NCI-H2227 (cell line): Measurements from ENCODE around the gene PPP1R9B.

Source experiments
- DNase-seq: peaks from one replicate; lab custom pipeline; 2025; ENCODE audit not compliant: unreplicated experiment; lab: John Stamatoyannopoulos, UW

The PPP1R9B gene

DNA sequence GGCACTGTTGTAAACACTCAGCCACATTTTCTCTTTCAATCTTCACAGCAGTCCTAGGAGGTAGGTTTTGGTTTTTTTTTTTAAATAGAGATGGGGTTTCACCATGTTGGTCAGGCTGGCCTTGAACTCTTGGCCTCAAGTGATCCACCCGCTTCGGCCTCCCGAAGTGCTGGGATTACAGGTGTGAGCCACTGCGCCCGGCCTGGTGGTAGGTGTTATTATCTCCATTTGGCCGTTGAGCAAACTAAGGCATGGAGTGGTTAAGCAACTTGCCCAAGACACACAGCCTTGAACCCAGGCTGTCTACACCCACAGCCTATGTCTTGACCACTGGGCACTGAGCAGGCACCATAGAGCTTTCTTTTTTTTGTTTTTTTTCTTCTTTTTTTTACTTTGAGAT lies 24.0 kb upstream of the PPP1R9B start:
- no peak for DNase-seq

DNA sequence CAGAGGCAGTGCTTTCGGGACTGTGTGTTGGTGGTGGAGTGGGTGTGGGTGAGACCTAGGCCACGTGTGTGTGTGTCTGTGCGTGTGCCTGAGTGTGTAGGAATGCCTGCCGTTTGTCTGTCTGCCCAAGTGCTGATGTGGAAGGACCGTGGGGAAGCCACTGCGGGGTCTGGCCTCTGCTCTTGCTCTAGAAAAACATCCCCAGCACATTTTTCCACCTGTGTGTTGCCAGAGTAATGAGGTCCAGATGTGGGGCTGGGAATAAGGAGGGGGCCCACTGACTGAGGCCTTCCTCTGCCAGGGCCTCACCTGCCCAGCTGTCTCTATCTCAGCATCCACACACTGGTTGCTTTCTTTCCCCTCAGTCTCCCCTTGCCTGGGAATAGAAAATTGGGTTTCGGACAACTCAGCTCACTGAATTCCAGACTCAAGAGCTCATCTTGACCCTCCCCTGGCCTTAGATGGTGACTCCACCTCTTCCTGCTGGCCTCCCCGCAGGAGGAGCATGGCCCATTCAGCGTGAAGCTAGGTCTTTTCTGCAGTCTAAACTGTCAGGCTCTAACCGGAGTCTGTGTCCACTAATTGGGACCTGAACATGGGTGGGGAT lies 23.0 kb upstream of the PPP1R9B start:
- DNase-seq = no peak

DNA sequence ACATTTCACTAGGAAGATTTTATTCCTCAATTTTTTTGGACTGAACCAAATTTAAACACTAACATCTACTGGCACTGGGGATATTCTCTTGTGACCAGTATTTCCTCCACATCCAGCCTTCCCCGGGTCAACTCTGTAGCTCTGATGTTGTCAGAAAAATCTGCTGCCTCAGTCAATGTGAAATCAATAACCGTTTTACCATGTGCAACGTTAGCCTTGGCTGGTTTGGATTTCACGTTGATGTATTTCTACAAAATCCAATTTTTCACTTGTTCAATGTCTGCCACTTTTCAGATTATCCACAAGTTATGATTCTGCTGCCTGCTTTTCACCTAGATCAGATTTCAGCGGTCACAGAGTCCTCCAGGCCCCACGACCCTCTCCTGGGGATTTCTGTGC lies 22.5 kb upstream of the PPP1R9B start:
- no peak for DNase-seq

DNA sequence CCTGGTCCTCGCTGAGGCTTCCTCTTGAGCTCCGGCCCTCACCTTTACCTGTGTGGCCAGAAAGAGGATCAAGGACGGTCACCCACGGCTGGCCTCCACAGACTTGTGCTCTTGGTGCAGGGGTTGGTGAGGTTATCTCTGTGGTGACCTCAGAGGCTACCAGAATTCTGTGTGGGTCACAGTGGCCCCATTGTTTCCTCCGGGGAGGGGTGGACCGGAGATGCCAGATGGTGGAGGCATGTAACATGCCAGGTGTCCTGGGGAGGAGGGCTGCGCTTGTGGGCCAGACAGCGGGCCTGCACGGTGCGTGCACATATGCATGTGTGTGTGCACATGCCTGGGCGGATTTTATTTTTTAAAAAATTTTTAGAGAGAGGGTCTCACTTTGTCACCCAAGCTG lies 21.7 kb upstream of the PPP1R9B start:
- no peak for DNase-seq

DNA sequence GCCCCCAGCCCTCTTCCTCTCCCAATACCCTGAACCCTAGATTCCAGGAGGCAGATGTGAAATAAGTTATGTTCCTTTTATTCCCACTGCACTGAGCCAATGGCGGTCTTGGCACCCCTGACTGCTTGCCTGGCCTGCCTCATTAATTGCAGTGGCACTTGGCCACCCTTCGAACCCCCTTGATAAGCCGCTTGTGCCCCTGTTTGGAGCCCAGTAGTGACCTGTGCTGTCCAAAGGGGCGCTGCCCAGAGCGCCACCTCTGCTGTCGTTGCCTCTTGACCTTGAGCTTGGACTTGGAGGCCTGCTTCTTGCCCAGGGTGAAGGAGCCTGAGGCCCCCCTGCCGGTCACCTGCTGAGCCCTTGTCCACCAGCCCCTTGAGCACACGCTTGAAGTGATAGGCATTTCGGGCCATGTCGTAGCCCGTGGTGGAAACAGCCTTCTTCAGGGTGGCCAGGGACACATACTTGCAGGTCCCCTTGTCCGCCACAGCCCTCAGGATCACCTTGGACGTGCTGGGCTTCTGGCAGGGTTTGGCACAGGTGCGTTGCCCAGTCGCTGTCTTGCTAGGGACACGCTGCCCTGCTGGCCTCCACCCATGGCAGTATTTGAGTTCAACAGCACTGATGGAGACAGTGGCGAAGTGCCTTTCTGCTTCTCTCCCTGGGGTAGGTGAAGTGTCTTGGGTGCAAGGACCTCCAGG lies 21.0 kb upstream of the PPP1R9B start:
- no peak for DNase-seq

DNA sequence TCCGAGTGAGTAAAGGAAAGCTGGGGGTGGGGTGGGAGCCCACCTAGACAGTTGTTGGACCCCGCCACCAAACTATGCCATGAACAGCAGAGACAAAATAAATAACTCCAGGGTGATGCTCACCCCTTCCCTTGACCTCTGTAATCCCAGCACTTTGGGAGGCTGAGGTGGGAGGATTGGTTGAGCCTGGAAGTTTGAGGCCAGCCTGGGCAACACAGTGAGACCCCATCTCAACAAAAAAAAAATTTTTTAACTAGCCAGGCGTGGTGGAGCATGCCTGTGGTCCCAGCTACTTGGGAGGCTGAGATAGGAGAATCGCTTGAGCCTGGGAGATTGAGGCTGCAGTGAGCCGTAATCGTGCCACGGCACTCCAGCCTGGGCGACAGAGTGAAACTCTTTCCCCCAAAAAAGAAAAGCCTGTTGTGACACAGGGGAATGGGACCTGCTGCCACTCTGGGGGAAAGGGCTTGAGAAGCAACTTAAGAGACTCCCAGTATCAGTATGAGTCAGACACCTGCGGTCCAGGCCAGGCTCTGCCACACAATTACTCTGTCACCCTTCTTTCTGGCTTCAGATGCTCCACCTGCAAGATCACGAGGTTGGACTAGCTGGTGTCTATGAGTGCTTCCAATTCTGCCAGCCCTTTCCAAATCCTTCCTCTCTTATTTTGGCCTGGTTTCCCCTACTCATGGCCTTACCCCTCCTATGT lies 20.3 kb upstream of the PPP1R9B start:
- DNase-seq = no peak

DNA sequence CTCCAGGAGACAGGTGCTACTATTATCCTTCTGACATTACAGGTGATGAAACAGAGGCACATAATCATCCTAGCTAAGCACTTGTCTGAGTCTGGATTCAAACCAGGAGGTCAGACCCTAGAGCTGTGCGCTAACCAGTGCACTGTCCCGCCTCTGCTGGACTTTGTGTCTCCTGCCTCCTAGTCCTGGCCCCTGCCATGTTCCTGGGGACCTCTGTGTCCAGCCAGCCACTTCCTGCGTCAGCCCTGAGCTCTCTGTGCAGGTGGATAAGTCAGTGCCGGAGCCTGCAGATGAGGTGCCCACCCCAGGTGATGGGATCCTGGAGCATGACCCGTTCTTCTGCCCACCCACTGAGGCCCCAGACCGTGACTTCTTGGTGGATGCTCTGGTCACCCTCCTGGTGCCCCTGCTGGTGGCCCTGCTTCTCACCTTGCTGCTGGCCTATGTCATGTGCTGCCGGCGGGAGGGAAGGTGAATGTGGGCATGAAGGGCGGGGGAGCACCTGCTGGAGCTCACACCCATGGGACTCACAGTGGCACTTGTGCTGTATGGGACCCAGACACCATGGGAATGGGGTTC lies 19.5 kb upstream of the PPP1R9B start:
- no peak for DNase-seq

DNA sequence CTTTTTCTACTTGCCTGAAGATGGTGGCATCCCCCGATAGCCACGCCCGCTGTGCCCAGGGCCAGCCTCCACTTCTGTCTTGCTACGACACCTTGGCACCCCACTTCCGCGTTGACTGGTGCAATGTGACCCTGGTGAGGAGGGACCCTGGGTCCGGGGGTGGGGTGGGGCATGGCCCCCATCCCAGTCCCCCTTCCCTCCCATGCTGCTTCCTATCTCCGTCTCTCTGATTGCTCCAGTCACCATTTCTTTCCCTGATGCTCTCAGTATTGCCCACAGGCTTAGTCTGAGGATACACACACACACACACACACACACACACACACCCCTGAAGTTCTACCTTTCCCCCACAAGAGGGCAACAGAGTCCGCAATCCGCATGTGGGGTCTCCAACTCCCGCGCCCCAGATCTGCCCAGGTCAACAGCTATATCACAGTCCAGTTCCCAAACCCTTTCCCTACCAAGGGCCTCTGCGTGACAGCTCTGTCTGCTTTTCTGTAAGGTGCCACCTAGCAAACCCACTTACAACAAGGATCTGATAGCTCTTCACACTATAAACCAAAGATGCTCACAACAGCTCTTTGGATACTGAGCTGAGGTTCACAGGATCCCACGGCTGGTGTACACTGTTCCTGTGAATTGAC lies 18.8 kb upstream of the PPP1R9B start:
- DNase-seq = peak; percentile 75

DNA sequence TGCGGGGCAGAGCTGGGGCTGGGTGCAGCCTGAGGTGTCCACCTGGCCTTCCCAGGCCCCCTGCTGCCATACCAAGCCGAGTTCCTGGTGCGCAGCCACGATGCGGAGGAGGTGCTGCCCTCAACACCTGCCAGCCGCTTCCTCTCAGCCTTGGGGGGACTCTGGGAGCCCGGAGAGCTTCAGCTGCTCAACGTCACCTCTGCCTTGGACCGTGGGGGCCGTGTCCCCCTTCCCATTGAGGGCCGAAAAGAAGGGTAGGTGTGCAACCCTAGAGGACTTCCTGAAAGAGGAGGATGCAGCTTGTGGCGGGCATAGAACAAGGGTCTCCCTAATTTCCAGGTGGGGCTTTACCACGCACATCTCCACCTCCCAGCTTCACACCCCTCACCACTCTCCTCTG lies 17.8 kb upstream of the PPP1R9B start:
- DNase-seq = no peak

DNA sequence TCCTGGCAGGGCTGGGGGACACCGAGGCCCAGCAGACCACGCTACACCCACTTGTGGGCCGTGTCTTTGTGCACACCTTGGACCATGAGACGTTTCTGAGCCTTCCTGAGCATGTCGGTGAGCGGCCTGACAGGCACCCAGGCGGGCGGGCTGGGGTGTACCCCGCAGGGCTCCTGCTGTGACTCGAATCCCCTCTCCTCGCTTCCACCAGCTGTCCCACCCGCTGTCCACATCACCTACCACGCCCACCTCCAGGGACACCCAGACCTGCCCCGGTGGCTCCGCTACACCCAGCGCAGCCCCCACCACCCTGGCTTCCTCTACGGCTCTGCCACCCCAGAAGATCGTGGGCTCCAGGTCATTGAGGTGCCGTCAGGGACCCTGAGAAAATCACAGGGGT lies 16.9 kb upstream of the PPP1R9B start:
- DNase-seq = no peak

DNA sequence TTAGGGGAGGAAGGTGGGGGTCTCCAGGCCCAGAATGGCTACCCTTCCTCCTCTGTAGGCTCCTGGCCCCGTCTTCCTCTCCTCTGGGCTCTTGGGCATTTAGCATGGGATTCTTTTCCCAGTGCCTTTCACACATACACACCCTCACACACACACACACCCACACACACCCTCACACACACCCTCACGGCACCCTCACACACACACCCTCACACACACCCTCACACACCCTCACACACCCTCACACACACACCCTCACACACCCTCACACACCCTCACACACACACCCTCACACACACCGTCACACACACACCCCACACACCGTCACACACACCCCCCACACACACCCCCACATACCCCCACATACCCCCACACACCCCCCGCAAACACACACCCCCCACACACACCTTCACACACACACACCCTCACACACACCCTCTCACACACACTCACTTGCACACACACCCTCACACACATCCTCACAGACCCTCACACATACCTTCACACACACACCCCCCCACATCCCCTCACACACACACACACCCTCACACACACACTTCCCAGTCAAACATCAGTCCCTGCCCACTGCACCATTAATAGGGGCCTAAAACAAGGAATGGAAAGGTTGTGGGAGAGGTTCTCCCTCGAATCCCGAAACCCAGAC lies 16.2 kb upstream of the PPP1R9B start:
- DNase-seq = no peak

DNA sequence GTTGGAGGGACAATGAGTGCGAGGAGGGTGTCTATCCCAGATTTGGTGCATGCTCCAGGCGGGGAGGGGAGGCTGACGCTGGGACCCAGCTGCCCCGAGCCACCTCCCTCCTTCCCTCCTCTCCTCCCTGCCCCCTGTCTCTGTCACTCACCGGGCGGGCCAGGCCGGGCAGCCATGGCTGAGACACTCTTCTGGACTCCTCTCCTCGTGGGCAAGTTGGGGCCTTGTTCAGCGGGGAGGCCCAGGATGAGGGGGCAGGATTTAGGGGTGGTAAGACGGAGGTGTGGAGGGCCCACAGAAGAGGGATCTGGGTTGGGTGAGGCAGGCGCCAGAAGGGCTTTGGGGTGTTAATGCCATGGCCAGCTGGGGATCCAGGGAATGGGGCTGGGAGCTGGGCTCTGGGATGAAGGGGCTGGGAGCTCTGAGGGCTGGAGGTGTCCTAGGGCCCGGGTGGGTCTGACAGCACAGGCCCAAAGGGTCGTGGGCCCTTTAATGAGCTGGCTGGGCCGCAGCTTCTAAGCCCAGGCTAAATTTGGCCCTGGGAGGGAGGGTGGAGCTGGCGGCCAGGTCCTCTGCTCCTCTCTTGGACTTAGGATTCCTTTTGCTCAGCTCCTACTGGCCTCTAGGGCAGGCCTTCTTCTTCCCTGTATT lies 15.5 kb upstream of the PPP1R9B start, which contains the start of gene SGCA:
Gene SGCA (plus strand): TSS at position 139 of the 651 bp plus-strand sequence. CDS start 36 bp downstream, at position 175.
- no peak for DNase-seq

DNA sequence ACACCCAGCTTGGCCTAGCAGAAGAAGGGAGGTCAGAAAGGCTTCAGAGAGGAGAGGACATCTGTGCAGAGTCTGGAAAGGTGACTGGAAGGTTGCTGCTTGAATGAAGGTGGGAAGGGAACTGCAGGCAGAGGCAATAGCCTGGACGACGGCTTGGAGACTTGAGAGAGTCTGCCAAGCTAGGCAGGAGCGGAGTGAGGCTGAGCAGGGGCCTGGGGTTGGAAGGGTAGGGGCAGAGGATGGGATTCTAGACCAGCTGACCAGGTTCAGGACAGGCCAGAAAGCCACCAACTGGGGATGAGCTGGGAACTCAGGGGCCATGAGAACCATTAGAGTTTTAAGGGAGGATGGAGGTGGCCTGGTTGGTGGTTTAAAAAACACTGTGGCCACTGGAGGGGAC lies 15.0 kb upstream of the PPP1R9B start:
- no peak for DNase-seq

DNA sequence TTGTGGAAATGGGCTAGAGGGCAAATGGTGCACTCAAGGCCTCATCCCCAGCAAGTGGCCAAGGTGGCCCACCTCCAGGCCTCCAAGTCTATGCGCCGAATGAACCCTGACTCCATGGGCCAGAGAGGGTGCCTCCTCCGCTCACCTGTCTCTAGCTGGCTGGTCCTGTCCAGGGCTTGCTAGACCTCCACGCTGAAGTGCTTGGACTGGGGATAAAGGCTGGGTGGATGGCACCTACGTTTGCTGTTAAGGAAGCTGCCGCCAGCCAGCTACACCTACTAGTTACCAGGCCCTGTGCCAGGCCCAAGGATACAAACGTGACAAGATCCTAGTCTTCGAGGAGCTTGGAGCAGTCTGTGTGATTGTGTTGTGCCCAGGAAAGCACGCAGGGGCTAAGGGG lies 14.6 kb upstream of the PPP1R9B start:
- no peak for DNase-seq

DNA sequence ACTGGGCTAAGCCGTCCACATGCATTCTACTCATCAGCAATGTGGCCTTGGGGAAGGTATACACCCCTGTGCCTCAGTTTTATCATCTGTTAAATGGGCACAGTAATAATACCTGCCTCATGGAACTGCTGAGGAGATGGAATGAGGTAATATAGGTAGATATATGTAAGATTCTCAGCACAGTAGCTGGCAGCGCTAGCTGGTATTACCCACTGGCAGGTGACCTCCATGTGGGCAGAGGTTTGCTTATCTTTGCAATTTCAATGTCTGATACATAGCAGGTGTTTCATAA lies 14.2 kb upstream of the PPP1R9B start:
- no peak for DNase-seq

DNA sequence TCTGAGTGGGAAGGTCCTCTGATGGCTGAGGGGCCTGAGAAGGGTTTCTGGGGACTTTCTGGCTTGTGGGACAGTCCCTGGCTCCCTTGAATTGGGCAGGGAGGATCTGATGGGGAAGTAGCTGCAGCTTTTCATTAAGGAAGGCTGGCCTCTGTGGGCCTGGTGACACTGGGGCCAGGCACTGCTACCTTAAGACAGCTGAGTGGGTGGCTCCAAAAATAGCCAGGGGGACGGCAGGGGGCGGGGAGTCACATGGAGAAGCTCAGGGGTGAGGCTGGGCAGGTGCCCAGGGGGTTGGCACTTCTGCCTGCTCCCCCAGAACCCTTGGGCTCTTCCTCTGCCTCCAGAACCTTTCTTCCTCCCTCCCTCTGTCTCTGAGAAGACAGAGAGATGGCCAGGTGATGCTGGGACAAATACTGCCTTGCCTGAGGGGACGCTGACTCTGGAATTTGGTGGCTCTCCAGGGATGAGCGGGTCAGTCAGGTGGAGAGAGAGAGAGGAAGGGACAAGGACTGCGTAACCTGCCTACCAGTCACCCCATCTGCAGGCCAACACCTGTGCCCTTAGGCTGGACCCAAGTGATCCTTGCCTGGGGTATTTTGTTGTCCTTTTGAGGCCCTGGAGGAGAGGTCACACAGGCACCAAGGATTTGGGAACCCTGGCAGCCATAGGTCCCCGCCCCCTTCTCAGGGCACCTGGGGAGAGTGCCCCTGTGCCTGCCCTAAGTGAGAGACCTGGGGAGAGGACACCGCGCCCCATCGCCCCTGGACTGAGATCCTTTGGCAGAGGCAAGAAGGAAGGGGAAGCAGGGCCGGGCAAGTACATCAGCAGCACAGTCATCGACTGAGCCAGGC lies 13.6 kb upstream of the PPP1R9B start:
- DNase-seq = no peak

DNA sequence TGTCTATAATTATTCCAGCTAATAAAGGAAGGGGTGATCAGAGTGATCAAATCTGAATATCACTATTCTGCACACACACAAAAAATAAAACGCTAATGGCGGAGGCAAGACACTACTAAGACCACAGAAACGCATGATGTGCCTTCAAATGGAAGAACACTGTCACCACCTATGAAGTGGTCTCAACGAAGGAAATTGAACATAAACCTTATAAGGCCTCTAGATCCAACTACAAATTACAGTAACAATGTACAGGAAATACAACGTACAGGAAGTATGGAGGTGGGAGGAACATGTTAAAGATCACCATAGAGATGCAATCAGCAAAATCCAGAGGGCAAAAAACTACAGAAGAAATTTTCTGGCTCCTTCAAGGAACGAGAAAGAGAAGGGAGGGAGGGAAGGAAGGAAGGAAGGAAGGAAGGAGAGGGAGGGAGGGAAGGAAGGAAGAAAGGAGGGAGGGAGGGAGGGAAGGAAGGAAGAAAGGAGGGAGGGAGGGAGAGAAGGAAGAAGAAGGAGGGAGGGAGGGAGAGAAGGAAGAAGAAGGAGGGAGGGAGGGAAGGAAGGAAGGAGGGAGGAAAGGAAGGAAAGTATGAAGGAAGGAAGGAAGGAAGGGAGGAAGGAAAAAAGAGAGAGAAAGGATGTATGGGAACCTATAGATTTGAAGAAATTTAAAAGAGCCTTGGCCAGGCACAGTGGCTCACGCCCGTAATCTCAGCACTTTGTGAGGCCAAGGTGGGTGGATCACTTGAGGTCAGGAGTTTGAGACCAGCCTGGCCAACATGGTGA lies 12.2 kb upstream of the PPP1R9B start:
- no peak for DNase-seq

DNA sequence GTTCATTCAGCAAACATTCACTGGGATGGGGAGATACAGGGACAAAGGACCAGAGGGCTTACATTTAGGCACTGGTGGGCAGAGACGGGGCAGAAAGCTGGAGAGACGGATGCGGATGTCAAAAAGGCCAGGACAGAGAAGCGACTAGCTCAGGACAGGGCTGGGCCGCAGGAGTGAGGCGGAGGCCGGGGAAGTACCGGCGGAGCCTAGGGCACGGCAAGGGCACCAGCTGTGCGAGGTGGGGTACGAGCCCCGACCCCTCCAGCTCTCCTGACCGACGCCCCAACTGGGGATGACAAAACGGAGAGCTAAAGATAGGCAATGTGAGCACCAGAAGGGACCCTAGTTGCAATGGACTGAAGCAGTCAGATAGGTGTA lies 11.4 kb upstream of the PPP1R9B start:
- DNase-seq = no peak
